ENCODE data around the gene AGAP1.

AGAP1 gene

DNA sequence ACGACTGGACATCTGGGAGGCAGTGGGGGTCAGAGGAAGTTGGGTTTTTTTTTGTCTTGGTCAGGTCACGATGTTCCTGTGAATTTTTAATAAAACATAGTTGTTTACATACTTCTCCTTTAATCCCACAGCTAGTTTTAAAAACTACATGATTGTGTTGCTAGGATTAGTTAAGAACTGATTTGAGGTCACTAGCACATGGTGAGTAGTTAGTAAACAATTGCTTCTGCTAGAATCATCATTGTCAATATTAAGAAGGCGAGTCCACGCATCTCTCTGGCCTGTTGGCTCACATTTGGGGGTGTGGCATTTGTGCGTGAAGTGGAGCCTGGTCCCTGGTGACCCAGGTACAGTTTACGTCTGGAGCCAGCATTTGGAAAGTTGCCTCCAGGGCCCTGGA lies 59.4 kb downstream of the AGAP1 start:
- no peak for DNase-seq

- DNase-seq: no peak
Measured at GRCh38 chr2:235553696-235554100, 59.9 kb downstream of the AGAP1 start.

DNA sequence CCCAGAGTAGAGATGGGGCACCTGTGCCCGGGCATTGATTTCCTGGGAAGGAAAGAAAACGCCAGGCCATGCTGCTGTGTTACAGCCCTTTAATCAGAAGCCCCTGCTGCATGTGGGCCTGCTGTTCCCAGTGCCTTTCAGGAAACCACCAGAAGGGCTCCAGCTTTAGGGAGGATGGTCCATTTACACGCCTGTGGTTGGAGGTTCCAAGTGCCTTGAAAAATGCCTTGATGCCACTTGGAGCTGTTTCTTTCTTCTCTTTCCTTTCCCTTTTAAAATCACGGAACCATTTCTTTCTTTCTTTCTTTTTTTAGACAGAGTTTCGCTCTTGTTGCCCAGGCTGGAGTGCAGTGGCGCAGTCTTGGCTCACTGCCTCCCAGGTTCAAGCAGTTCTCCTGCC lies 60.5 kb downstream of the AGAP1 start:
- no peak for DNase-seq

GRCh38 chr2:235554936-235555335 lies 61.1 kb downstream of the AGAP1 start:
- no peak for DNase-seq

GRCh38 chr2:235555371-235555770 lies 61.5 kb downstream of the AGAP1 start:
- no peak for DNase-seq

DNA sequence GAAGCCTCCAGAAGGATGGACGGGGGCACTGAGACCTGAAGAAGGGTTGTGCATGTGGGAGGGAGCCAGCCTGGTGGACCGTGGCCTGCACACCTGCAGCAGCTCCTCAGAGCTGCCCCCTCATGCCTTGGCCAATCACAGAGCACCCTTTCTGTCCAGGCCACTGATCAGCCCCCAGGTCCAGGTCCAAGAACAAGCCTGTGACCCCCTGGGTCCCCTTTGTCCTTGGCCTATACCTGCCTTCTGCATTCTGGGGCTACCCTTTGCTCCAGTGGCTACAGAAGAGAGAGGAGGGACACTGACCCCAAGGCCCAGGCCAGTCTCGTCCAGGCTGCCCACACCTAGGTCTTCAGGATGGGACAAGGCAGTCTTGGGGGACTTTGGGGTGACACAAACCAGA lies 62.2 kb downstream of the AGAP1 start:
- no peak for DNase-seq

DNA sequence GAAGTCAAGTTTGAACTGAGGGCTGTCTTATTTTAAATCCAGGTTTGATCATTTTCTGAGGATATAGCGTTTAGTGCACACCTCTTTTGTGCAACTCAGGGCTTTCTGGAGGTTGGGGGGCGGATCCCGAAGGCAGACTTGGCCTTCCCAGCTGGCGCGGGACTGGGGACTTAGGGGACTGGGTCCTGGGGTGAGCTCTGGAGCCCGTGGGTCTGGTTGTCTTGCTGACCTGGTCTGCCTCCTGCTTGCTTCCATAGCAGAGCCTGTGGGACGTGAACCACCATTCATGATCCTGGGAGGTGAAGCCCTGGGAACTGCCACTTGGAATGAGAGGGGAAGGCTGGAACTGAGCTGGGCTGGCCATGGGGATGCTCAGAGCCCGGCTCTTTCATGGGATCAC lies 63.1 kb downstream of the AGAP1 start:
- no peak for DNase-seq

DNA sequence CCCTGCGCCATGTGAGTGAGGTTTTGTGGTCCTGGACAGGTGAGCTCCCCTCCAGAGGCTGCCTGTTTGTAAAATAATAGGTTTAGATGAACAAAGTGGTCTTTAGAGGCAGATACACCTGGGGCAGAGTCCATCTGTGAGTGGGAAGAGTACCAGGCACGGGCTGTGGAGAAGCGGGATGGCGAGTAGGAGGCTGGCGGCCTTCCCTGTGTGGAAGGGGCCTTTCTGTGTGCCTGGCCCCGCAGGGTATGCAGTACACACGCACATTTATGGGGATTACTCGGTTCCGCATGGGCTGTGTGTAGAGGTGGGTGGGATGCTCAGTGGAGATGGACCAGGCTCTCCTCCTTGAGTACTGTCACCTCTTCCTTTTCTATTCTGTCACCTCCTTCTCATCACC lies 64.1 kb downstream of the AGAP1 start:
- DNase-seq: no peak

- DNase-seq: no peak
Measured at GRCh38 chr2:235558572-235558971, 64.7 kb downstream of the AGAP1 start.

GRCh38 chr2:235560345-235560744 lies 66.5 kb downstream of the AGAP1 start:
- DNase-seq: no peak

- no peak for DNase-seq
Measured at GRCh38 chr2:235561450-235561849, 67.6 kb downstream of the AGAP1 start.

GRCh38 chr2:235562065-235562747 lies 68.4 kb downstream of the AGAP1 start:
- DNase-seq: no peak

- no peak for DNase-seq
Measured at GRCh38 chr2:235563056-235563910, 69.4 kb downstream of the AGAP1 start.

- no peak for DNase-seq
Measured at GRCh38 chr2:235564066-235564465, 70.2 kb downstream of the AGAP1 start.

- DNase-seq: no peak
Measured at GRCh38 chr2:235564884-235565530, 71.2 kb downstream of the AGAP1 start.

- DNase-seq: no peak
Measured at GRCh38 chr2:235566415-235566814, 72.6 kb downstream of the AGAP1 start.

- no peak for DNase-seq
Measured at GRCh38 chr2:235566931-235567495, 73.2 kb downstream of the AGAP1 start.

GRCh38 chr2:235567842-235568241 lies 74.0 kb downstream of the AGAP1 start:
- no peak for DNase-seq

GRCh38 chr2:235568431-235568830 lies 74.6 kb downstream of the AGAP1 start:
- DNase-seq: no peak

DNA sequence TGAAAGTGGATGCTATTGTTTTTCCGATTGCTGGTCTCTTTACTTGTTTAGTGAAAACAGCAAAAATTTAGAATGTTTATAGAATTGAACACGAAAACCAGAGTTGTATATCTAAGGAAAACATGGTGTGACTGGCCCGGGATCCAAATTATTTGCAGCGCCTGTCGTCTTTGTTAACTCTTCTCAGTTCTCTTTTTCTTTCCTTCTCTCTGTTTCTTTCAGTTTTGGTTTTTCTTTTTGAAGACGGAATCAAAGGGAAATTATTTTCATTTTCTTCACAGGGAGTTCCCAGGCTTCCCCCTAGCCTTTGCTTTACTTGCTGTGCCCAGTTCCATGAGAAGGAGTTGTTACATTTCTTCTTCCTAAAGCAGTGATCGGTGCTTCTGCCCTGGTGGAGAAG lies 76.0 kb downstream of the AGAP1 start:
- DNase-seq: no peak

GRCh38 chr2:235570256-235570655 lies 76.4 kb downstream of the AGAP1 start:
- no peak for DNase-seq

DNA sequence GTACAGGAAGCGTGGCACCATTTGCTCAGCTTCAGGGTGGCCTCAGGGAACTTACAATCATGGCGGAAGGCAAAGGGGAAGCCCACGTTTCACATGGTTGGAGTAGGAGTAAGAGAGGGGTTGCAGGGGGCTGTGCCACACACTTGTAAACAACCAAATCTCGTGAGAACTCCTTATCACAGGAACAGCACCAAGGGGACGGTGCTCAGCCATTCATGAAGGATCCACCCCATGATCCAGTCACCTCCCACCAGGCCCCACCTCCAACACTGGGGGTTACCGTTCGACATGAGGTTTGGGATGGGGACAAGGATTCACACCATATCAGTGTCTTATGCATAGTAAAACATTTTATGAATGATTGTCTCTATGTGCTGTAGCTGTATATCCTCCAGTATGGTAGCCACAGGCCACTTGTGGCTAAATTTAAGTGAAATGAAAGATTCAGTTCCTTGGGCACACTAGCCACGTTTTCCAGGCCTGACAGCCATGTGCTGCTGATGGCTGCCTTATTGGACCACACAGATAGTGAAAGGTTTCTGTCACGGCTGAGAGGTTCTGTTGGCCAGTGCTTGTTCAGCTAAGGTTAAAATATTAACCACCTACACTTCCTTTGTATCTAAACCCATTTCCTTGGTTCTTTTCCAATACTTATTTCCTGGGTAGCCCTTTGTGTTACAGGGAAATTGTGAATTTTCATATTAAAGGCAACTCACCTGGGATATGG lies 77.3 kb downstream of the AGAP1 start:
- no peak for DNase-seq

DNA sequence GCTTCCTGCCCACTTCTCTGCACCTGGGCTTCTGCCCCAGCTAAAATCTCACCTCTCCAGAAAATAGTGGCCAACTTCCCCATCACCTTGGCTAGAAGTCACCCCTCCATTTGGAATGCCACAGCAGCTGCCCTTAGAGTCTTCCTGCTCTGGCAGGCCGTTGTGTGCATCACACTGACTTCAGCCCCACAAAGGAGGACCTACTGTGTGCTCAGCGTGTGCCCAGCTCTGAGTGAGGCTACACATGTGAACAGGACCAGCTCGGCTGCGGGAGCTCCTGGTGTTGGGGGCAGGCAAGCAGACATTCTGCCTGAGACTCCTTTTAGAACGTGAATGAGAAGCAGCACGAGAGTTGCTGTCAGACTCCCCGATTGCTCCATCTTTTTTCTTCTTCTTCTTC lies 78.7 kb downstream of the AGAP1 start:
- DNase-seq: no peak

Data from activated CD4-positive, alpha-beta T cell treated with anti-CD3 and anti-CD28 coated beads, Interleukin-2, Interleukin-6, amounts not matched to agents 100 ng/mL and 50 ng/mL, durations not matched to agents 16 hours and 8 hours (primary cell).